Transverse colon (tissue), 4 donors: ENCODE measurements around the gene PARP3. TPM values are rescaled to one million over a fixed set of nuclear protein-coding genes. Genes with fewer than 3 reads are reported as not detected.

Source experiments
- DNase-seq: peaks from one replicate; pipeline ENCODE4 v3.0.0-alpha.2; 2019
- H3K27ac ChIP-seq, 4 donors: fragments of 200-600 bp; sonication (generic); 2 replicates each; pipeline ENCODE4 v1.5.1; 2016 to 2018; ENCODE audit warnings: inconsistent platforms in 4 of 4
- H3K27me3 ChIP-seq: fragments of 200-600 bp; sonication (generic); 2 replicates; pipeline ENCODE4 v1.5.1; 2017; ENCODE audit warnings: inconsistent platforms
- H3K36me3 ChIP-seq, 4 donors: fragments of 200-600 bp; sonication (generic); 2 replicates each; pipeline ENCODE4 v1.5.1; 2017 to 2019; ENCODE audit warnings: inconsistent platforms in 4 of 4
- H3K4me1 ChIP-seq, 4 donors: fragments of 200-600 bp; sonication (generic); 2 replicates each; pipeline ENCODE4 v1.5.1; 2017 to 2020; ENCODE audit warnings: inconsistent platforms in 4 of 4
- H3K4me3 ChIP-seq, 4 donors: fragments of 200-600 bp; sonication (generic); 1 replicate in 1 of 4; 2 replicates in 3 of 4; pipeline versions ENCODE4 v1.5.1 to v1.6.1; 2017 to 2019; ENCODE audit warnings: inconsistent platforms in 4 of 4
- H3K9me3 ChIP-seq, 2 donors: fragments of 200-600 bp; sonication (generic); 2 replicates each; pipeline ENCODE4 v1.5.1; 2017 to 2019; ENCODE audit warnings: inconsistent platforms in 2 of 2
- CTCF ChIP-seq, 5 experiments: fragments of 200-600 bp in 3 of 5; fragments of 450-650 bp in 2 of 5; sonication (generic) in 3 of 5; IDR thresholded peaks; 1 replicate in 2 of 5; 2 replicates in 3 of 5; pipeline ENCODE4 v1.5.1; 2016 to 2017; ENCODE audit warnings: antibody characterized with exemption in 5 of 5, inconsistent platforms in 3 of 5, mild to moderate bottlenecking in 2 of 5, moderate library complexity in 1 of 5
- EP300 ChIP-seq: sonication (generic); formaldehyde crosslinking; IDR thresholded peaks from one replicate; pipeline ENCODE4 v1.6.1; 2017; ENCODE audit warnings: antibody characterized with exemption, low read depth
- POLR2A ChIP-seq: fragments of 450-650 bp; IDR thresholded peaks from one replicate; pipeline ENCODE4 v1.6.1; 2016; ENCODE audit warnings: antibody characterized with exemption, mild to moderate bottlenecking, moderate library complexity
- POLR2AphosphoS5 ChIP-seq, 3 donors: sonication (generic); formaldehyde crosslinking; IDR thresholded peaks; one replicate each; pipeline ENCODE4 v1.6.1; 2016; ENCODE audit warnings: antibody characterized with exemption in 3 of 3
- WGBS, 2 donors: methylation state at CpG; one replicate each; pipeline ENCODE4 v1.1.5; 2018; ENCODE audit warnings: low coverage in 1 of 2; 5-methylcytosine and 5-hydroxymethylcytosine counted together
- in situ Hi-C, 4 donors: fragments of 200-750 bp; cut with MboI; loops; one replicate each; pipeline versions ENCODE4 v1.15.0 to v1.15.1; 2017; ENCODE audit warnings: low sequenced_read_pairs in 3 of 4, low pct_ligation_motif_present in 1 of 4, low pct_unique_long_range_greater_than_20kb in 1 of 4
- intact Hi-C: fragments of 100-400 bp; cut with DNase I; formaldehyde crosslinking; loops from one replicate; pipeline ENCODE4 v1.15.1; 2023; ENCODE audit warnings: low total_unique reads
- total RNA-seq, 4 donors: library from RNA; depleted of rRNA; stranded (reverse); fragments of >200 nt; gene quantifications; one replicate each; pipeline ENCODE4 v1.1.0, GENCODE V29; 2016

PARP3 gene
- total RNA-seq, 4 donors from 2014 or later = 18.3 to 64.7 (median 42.1) TPM

- in situ Hi-C loops = no loop called here
- intact Hi-C loops = no loop called here
- no peak overlapping the region for H3K4me3 ChIP-seq
- 92 to 97% methylated on average over 5 to 25 of the region's 25 CpGs for whole genome bisulfite sequencing, 2 donors
- H3K27me3 ChIP-seq = no peaks in the 10 kb centered on the region
- TF ChIP-seq POLR2AphosphoS5 (IDR thresholded peaks at IDR 0.05) = no peak
- TF ChIP-seq POLR2A = no peak
- TF ChIP-seq CTCF (IDR thresholded peaks at IDR 0.05) = no peak
- TF ChIP-seq EP300 = no peak
- H3K27ac ChIP-seq = no peak overlapping the region
- H3K36me3 ChIP-seq = peaks cover 0 to 23% (median 7%) of the 10 kb centered on the region in 4 donors
- no peak for DNase-seq
- H3K4me1 ChIP-seq = peaks cover 12 to 14% (median 12%) of the 10 kb centered on the region in 4 donors
- H3K9me3 ChIP-seq = no peaks in the 10 kb centered on the region
Measured at GRCh38 chr3:51935886-51936755, 6.0 kb upstream of the PARP3 start.

DNA sequence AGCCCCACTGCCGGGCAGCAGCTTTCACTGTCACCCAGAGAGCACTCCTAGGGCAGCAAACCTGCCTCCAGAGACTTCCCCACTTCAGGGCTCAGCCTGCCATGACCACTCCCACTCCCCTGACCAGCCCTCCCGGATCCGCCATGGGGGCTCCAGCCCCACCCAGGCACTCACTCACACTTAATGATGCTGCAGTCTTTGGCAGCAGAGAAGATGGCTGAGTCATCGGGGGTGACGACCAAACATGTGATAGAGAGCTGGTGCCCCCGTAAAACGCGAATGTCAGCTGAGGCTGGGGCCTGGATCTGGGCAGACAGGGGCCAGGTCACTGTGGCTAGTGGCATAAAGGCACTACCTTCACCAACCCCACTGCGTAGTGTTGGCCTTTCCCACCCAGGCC is 5.1 kb upstream of the PARP3 start:
- DNase-seq = no peak
- no peak overlapping the region for H3K27ac ChIP-seq
- intact Hi-C loops (no loop called here), in situ Hi-C loops (no loop called here)
- peaks cover 12 to 18% (median 15%) of the 10 kb centered on the region in 4 donors for H3K4me1 ChIP-seq
- no peak for TF ChIP-seq POLR2AphosphoS5 (IDR thresholded peaks at IDR 0.05)
- no peak for TF ChIP-seq CTCF (IDR thresholded peaks at IDR 0.05)
- TF ChIP-seq POLR2A = no peak
- no peak for TF ChIP-seq EP300
- no peaks in the 10 kb centered on the region for H3K9me3 ChIP-seq
- H3K27me3 ChIP-seq = no peaks in the 10 kb centered on the region
- H3K4me3 ChIP-seq = no peak overlapping the region
- WGBS, 2 donors = 94% methylated on average over 9 of the region's 9 CpGs; no CpG with 5 or more reads in 1 of the 2 donors
- H3K36me3 ChIP-seq = peaks cover 0 to 23% (median 7%) of the 10 kb centered on the region in 4 donors

GRCh38 chr3:51937611-51938450 is 4.3 kb upstream of the PARP3 start:
- H3K36me3 ChIP-seq = peaks cover 0 to 23% (median 7%) of the 10 kb centered on the region in 4 donors
- H3K4me1 ChIP-seq = peaks cover 18 to 23% (median 22%) of the 10 kb centered on the region in 4 donors
- in situ Hi-C loops = no loop called here
- no peak overlapping the region for H3K4me3 ChIP-seq
- TF ChIP-seq CTCF (IDR thresholded peaks at IDR 0.05) (no peak), POLR2AphosphoS5 (IDR thresholded peaks at IDR 0.05) (no peak), POLR2A (no peak), EP300 (no peak)
- no peak overlapping the region for H3K27ac ChIP-seq
- intact Hi-C loops = no loop called here
- H3K9me3 ChIP-seq = no peaks in the 10 kb centered on the region
- no peaks in the 10 kb centered on the region for H3K27me3 ChIP-seq
- 90 to 93% methylated on average over 4 to 13 of the region's 13 CpGs for WGBS, 2 donors
- DNase-seq = no peak
